Measurements from ENCODE around the gene MNDA. TPM values are rescaled to one million over a fixed set of nuclear protein-coding genes. Genes with fewer than 3 reads are reported as not detected.
A peak's percentile ranks its signal among the peaks of the same experiment; 100 is the strongest.

Gene MNDA
- total and polyA plus RNA-seq, 4 donors = 3.7 to 16.6 (median 4.3) TPM

- TF ChIP-seq TAF1 (conservative IDR thresholded peaks at IDR 0.05) (no peak), EGR1 (IDR thresholded peaks at IDR 0.05; ENCODE audit: low read depth in 2 of 2) (no peak)
Measured at GRCh38 chr1:158809256-158809655, 21.9 kb upstream of the MNDA start (continued).

- H3K4me3 ChIP-seq (ENCODE audit: low read depth in 1 of 3, low read length in 3 of 3) = no peak overlapping the region
- H3K4me1 ChIP-seq (ENCODE audit: control insufficient read depth in 4 of 4, insufficient read depth in 4 of 4, low read length in 3 of 4) = no peaks in the 10 kb centered on the region
- no peaks in the 10 kb centered on the region for H3K36me3 ChIP-seq (ENCODE audit: control insufficient read depth in 4 of 4, insufficient read depth in 3 of 4, low read depth in 1 of 4, low read length in 3 of 4)
- H3K27ac ChIP-seq (ENCODE audit: low read depth in 1 of 2, low read length in 2 of 2) = no peak overlapping the region
- peaks cover 0 to 3% (median 0%) of the 10 kb centered on the region in 4 donors for H3K27me3 ChIP-seq (ENCODE audit: control insufficient read depth in 4 of 4, insufficient read depth in 4 of 4, low read length in 3 of 4)
- WGBS = 78% methylated on average over 5 of the region's 5 CpGs
- no peaks in the 10 kb centered on the region for H3K9me3 ChIP-seq (ENCODE audit: control insufficient read depth in 4 of 4, low read length in 3 of 4)
- no peak for DNase-seq (ENCODE audit: low spot score)
- TF ChIP-seq REST (IDR thresholded peaks at IDR 0.05) (no peak), RAD21 (IDR thresholded peaks at IDR 0.05) (no peak), EGR1 (IDR thresholded peaks at IDR 0.05; ENCODE audit: low read depth in 2 of 2) (no peak), FOXA1 (IDR thresholded peaks at IDR 0.05) (no peak), NR2F2 (IDR thresholded peaks at IDR 0.05) (no peak), GABPA (IDR thresholded peaks at IDR 0.05 in 1 of 2, conservative IDR thresholded peaks at IDR 0.05 in 1 of 2) (no peak), SP1 (IDR thresholded peaks at IDR 0.05) (no peak), HNF4A (conservative IDR thresholded peaks at IDR 0.05) (no peak), JUND (IDR thresholded peaks at IDR 0.05) (no peak)
- no peak overlapping the region for H3K9ac ChIP-seq (ENCODE audit: low read depth in 1 of 2, low read length in 2 of 2)
Measured at GRCh38 chr1:158809862-158810261, 21.3 kb upstream of the MNDA start.

- no peaks in the 10 kb centered on the region for H3K9me3 ChIP-seq (ENCODE audit: control insufficient read depth in 4 of 4, low read length in 3 of 4)
- peaks cover 0 to 3% (median 0%) of the 10 kb centered on the region in 4 donors for H3K27me3 ChIP-seq (ENCODE audit: control insufficient read depth in 4 of 4, insufficient read depth in 4 of 4, low read length in 3 of 4)
- DNase-seq (ENCODE audit: low spot score) = no peak
- H3K27ac ChIP-seq (ENCODE audit: low read depth in 1 of 2, low read length in 2 of 2) = peak overlapping the region in 1 of 2 donors; percentile 2
- WGBS = 55% methylated on average over 4 of the region's 4 CpGs
- H3K9ac ChIP-seq (ENCODE audit: low read depth in 1 of 2, low read length in 2 of 2) = no peak overlapping the region
- H3K4me1 ChIP-seq (ENCODE audit: control insufficient read depth in 4 of 4, insufficient read depth in 4 of 4, low read length in 3 of 4) = no peaks in the 10 kb centered on the region
- no peaks in the 10 kb centered on the region for H3K36me3 ChIP-seq (ENCODE audit: control insufficient read depth in 4 of 4, insufficient read depth in 3 of 4, low read depth in 1 of 4, low read length in 3 of 4)
- H3K4me3 ChIP-seq (ENCODE audit: low read depth in 1 of 3, low read length in 3 of 3) = no peak overlapping the region
- TF ChIP-seq CTCF (IDR thresholded peaks at IDR 0.05; ENCODE audit: low read depth, low read length, missing input control) = no peak
- TF ChIP-seq FOXA1 (IDR thresholded peaks at IDR 0.05) = no peak
- TF ChIP-seq MAX (IDR thresholded peaks at IDR 0.05) = no peak
- TF ChIP-seq EGR1 (IDR thresholded peaks at IDR 0.05; ENCODE audit: low read depth in 2 of 2) = no peak
- TF ChIP-seq SP1 (IDR thresholded peaks at IDR 0.05) = no peak
- TF ChIP-seq YY1 (IDR thresholded peaks at IDR 0.05) = no peak
- TF ChIP-seq GABPA (IDR thresholded peaks at IDR 0.05 in 1 of 2, conservative IDR thresholded peaks at IDR 0.05 in 1 of 2) = no peak
- no peak for TF ChIP-seq JUND (IDR thresholded peaks at IDR 0.05)
Measured at GRCh38 chr1:158810311-158810710, 20.8 kb upstream of the MNDA start.

Data from liver (tissue), 9 donors.